ENCODE measurements around the gene ZNF226. TPM values are rescaled to one million over a fixed set of nuclear protein-coding genes. Genes with fewer than 3 reads are reported as not detected.
"Not testable (repeated sequence)": the region's sequence is repeated elsewhere in the genome, so short reads cannot be mapped to it uniquely, and the experiment has no call there.

ZNF226 gene
- total RNA-seq, 4 donors from 2014 or later, result 13.4 to 30.4 (median 19.8) TPM

DNA sequence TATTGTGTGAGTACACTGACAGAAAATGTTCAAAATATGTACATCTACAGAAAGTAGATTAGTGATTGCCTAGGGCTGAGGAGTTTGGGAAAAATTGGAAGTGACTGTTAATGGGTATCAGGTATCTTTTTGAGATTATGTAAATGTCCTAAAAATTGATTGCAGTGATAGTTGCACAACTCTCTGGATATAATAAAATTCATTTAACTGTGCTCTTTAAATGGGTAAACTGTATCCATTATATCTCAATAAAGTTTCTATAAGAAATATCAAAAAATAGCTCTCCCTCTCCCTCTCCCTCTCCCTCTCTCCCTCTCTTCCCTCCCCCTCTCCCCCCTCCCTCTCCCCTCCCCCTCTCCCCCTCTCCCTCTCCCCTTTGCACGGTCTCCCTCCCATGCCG is 38.1 kb downstream of the ZNF226 start:
- DNase-seq (ENCODE audit: low spot score in 2 of 2), result no peak
- intact Hi-C loops (cut with DNase I; ENCODE audit: low total_unique reads), result no loop called here
- TF ChIP-seq, protein P1, sequence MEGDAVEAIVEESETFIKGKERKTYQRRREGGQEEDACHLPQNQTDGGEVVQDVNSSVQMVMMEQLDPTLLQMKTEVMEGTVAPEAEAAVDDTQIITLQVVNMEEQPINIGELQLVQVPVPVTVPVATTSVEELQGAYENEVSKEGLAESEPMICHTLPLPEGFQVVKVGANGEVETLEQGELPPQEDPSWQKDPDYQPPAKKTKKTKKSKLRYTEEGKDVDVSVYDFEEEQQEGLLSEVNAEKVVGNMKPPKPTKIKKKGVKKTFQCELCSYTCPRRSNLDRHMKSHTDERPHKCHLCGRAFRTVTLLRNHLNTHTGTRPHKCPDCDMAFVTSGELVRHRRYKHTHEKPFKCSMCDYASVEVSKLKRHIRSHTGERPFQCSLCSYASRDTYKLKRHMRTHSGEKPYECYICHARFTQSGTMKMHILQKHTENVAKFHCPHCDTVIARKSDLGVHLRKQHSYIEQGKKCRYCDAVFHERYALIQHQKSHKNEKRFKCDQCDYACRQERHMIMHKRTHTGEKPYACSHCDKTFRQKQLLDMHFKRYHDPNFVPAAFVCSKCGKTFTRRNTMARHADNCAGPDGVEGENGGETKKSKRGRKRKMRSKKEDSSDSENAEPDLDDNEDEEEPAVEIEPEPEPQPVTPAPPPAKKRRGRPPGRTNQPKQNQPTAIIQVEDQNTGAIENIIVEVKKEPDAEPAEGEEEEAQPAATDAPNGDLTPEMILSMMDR (IDR thresholded peaks at IDR 0.05), result no peak
- TF ChIP-seq POLR2A (IDR thresholded peaks at IDR 0.05), result no peak
- WGBS, 2 donors, result 86 to 88% methylated on average over 2 of the region's 2 CpGs
- no peak overlapping the region for H3K4me3 ChIP-seq (ENCODE audit: low read depth, poor library complexity, severe bottlenecking)

GRCh38 chr19:44203877-44204276 is 39.0 kb downstream of the ZNF226 start:
- 91 to 95% methylated on average over 28 of the region's 31 CpGs for WGBS, 2 donors
- intact Hi-C loops (cut with DNase I; ENCODE audit: low total_unique reads); H3K4me3 ChIP-seq (ENCODE audit: low read depth, poor library complexity, severe bottlenecking); DNase-seq (ENCODE audit: low spot score in 2 of 2): not testable (repeated sequence)

DNA sequence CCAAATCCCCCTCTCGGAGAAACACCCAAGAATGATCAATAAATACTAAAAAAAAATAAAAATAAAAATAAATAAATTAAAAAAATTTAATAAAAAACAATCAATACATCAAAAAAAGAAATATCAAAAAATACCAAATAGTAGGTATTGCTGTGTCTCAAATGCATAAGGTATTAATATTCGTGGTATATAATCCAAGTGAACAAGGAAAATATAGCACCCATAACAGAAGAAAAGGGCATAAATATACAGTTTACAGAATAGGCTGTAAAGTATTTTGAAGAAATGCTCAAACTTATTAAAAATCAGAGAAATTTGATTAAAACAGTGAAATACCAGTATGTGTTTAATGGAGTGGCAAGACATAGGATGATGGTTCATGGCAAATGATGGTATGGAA is 39.9 kb downstream of the ZNF226 start:
- intact Hi-C loops (cut with DNase I; ENCODE audit: low total_unique reads), result no loop called here
- no peak for TF ChIP-seq POLR2A (IDR thresholded peaks at IDR 0.05)
- TF ChIP-seq, protein P1 (IDR thresholded peaks at IDR 0.05), result no peak
- no peak for DNase-seq (ENCODE audit: low spot score in 2 of 2)

GRCh38 chr19:44207126-44207803 is 42.4 kb downstream of the ZNF226 start:
- 4 to 6% methylated on average over 26 of the region's 26 CpGs for WGBS, 2 donors

More for the DNA sequence above, 39.9 kb downstream of the ZNF226 start:
- 82 to 87% methylated on average over 2 of the region's 2 CpGs for WGBS, 2 donors
- no peak overlapping the region for H3K4me3 ChIP-seq (ENCODE audit: low read depth, poor library complexity, severe bottlenecking)

GRCh38 chr19:44212250-44212865 is 47.5 kb downstream of the ZNF226 start, which contains the start of gene ZNF227:
Gene ZNF227 (plus strand): TSS chr19:44212532. CDS start chr19:44217793, 5,261 bp downstream.
- intact Hi-C loops (cut with DNase I; ENCODE audit: low total_unique reads), result no loop called here
- H3K4me3 ChIP-seq (ENCODE audit: low read depth, poor library complexity, severe bottlenecking), result peak within 1 kb of the TSS; percentile 57
- TF ChIP-seq POLR2A (IDR thresholded peaks at IDR 0.05), result no peak
- TF ChIP-seq, protein P1 (IDR thresholded peaks at IDR 0.05), result no peak
- WGBS, 2 donors, result 0 to 1% methylated on average over 37 of the region's 37 CpGs
- DNase-seq (ENCODE audit: low spot score in 2 of 2), result peak; percentile 91 to 98

More at GRCh38 chr19:44207126-44207803, 42.4 kb downstream of the ZNF226 start:
- intact Hi-C loops (cut with DNase I; ENCODE audit: low total_unique reads), result no loop called here
- DNase-seq (ENCODE audit: low spot score in 2 of 2), result peak; percentile 87 to 96
- H3K4me3 ChIP-seq (ENCODE audit: low read depth, poor library complexity, severe bottlenecking), result peak overlapping the region; percentile 32
- TF ChIP-seq POLR2A (IDR thresholded peaks at IDR 0.05), result no peak
- TF ChIP-seq, protein P1 (IDR thresholded peaks at IDR 0.05), result no peak

GRCh38 chr19:44212866-44213346 is 48.0 kb downstream of the ZNF226 start:
- intact Hi-C loops (cut with DNase I; ENCODE audit: low total_unique reads), result no loop called here
- H3K4me3 ChIP-seq (ENCODE audit: low read depth, poor library complexity, severe bottlenecking), result peak overlapping the region; percentile 57
- WGBS, 2 donors, result 3 to 4% methylated on average over 15 of the region's 15 CpGs
- TF ChIP-seq, protein P1 (IDR thresholded peaks at IDR 0.05), result no peak
- no peak for TF ChIP-seq POLR2A (IDR thresholded peaks at IDR 0.05)
- DNase-seq (ENCODE audit: low spot score in 2 of 2), result no peak

DNA sequence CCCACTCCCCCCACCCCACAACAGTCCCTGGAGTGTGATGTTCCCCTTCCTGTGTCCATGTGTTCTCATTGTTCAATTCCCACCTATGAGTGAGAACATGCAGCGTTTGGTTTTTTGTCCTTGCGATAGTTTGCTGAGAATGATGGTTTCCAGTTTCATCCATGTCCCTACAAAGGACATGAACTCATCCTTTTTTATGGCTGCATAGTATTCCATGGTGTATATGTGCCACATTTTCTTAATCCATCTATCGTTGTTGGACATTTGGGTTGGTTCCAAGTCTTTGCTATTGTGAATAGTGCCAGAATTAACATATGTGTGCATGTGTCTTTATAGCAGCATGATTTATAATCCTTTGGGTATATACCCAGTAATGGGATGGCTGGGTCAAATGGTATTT is 55.0 kb downstream of the ZNF226 start:
- H3K4me3 ChIP-seq (ENCODE audit: low read depth, poor library complexity, severe bottlenecking); intact Hi-C loops (cut with DNase I; ENCODE audit: low total_unique reads); DNase-seq (ENCODE audit: low spot score in 2 of 2): not testable (repeated sequence)
- 94 to 98% methylated on average over 3 of the region's 3 CpGs for WGBS, 2 donors

GRCh38 chr19:44220761-44221160 is 55.9 kb downstream of the ZNF226 start:
- intact Hi-C loops (cut with DNase I; ENCODE audit: low total_unique reads), result not testable (repeated sequence)

GRCh38 chr19:44221291-44221690 is 56.4 kb downstream of the ZNF226 start:
- H3K4me3 ChIP-seq (ENCODE audit: low read depth, poor library complexity, severe bottlenecking); intact Hi-C loops (cut with DNase I; ENCODE audit: low total_unique reads); DNase-seq (ENCODE audit: low spot score in 2 of 2): not testable (repeated sequence)
- WGBS, 2 donors, result 94 to 98% methylated on average over 1 to 3 of the region's 3 CpGs

More at GRCh38 chr19:44220761-44221160, 55.9 kb downstream of the ZNF226 start:
- 98 to 99% methylated on average over 6 of the region's 6 CpGs for WGBS, 2 donors
- H3K4me3 ChIP-seq (ENCODE audit: low read depth, poor library complexity, severe bottlenecking); DNase-seq (ENCODE audit: low spot score in 2 of 2): not testable (repeated sequence)

All from lower leg skin (tissue), 4 donors.